Fibroblast of lung (primary cell): ENCODE measurements around the gene NF1. TPM values are rescaled to one million over a fixed set of nuclear protein-coding genes. Genes with fewer than 3 reads are reported as not detected.

Experiments
- DNase-seq, 2 donors: peaks; one replicate each; pipeline versions ENCODE4 v3.0.0 to v3.0.0-alpha.2; 2010; ENCODE audit warnings: low read depth in 2 of 2
- H2AFZ ChIP-seq: 2 replicates; pipeline ENCODE4 v1.5.1; 2012; ENCODE audit warnings: low read length, control low read depth, inconsistent platforms
- H3K27ac ChIP-seq: 2 replicates; pipeline ENCODE4 v1.5.1; 2011; ENCODE audit warnings: low read length, control low read depth; ENCODE audit not compliant: insufficient read depth
- H3K27me3 ChIP-seq: 2 replicates; pipeline ENCODE4 v1.5.1; 2011; ENCODE audit warnings: mild to moderate bottlenecking, low read length; ENCODE audit not compliant: control insufficient read depth, insufficient read depth
- H3K36me3 ChIP-seq: 2 replicates; pipeline ENCODE4 v1.5.1; 2011; ENCODE audit warnings: low read length; ENCODE audit not compliant: control insufficient read depth, insufficient read depth
- H3K4me1 ChIP-seq: 2 replicates; pipeline ENCODE4 v1.5.1; 2011; ENCODE audit warnings: low read length; ENCODE audit not compliant: control insufficient read depth, insufficient read depth; ENCODE audit errors: extremely low read depth
- H3K4me2 ChIP-seq: 2 replicates; pipeline ENCODE4 v1.5.1; 2011; ENCODE audit warnings: low read length, control low read depth; ENCODE audit not compliant: insufficient read depth; ENCODE audit errors: extremely low read depth
- H3K4me3 ChIP-seq, 4 experiments: fragments of 200-600 bp in 1 of 4; sonication (generic) in 1 of 4; replicated peaks in 1 of 4; 2 replicates each; pipeline ENCODE4 v1.5.1; 2011 to 2016; ENCODE audit warnings: low read length in 4 of 4, low read depth in 3 of 4, mild to moderate bottlenecking in 3 of 4, control low read depth in 2 of 4, inconsistent platforms in 1 of 4, mixed read lengths in 1 of 4; ENCODE audit not compliant: insufficient read depth in 1 of 4; ENCODE audit errors: control extremely low read depth in 1 of 4
- H3K79me2 ChIP-seq: 2 replicates; pipeline ENCODE4 v1.5.1; 2012; ENCODE audit warnings: mild to moderate bottlenecking, low read length, inconsistent platforms; ENCODE audit not compliant: control insufficient read depth, insufficient read depth
- H3K9ac ChIP-seq: 2 replicates; pipeline ENCODE4 v1.5.1; 2011; ENCODE audit warnings: mild to moderate bottlenecking, low read length, control low read depth; ENCODE audit not compliant: insufficient read depth
- H3K9me3 ChIP-seq: 2 replicates; pipeline ENCODE4 v1.5.1; 2012; ENCODE audit warnings: low read depth, low read length; ENCODE audit not compliant: control insufficient read depth, insufficient read depth
- H4K20me1 ChIP-seq: 2 replicates; pipeline ENCODE4 v1.5.1; 2011; ENCODE audit warnings: low read length; ENCODE audit not compliant: control insufficient read depth, insufficient read depth; ENCODE audit errors: extremely low read depth
- EZH2 ChIP-seq: IDR thresholded peaks from 2 replicates; pipeline ENCODE4 v1.5.1; 2012; ENCODE audit warnings: low read length, control low read depth, mild to moderate bottlenecking; ENCODE audit errors: missing control alignments
- polyA plus RNA-seq, 2 donors: library from polyadenylated mRNA; depleted of rRNA in 1 of 2; stranded (reverse) in 1 of 2; unstranded in 1 of 2; fragments of >200 nt; gene quantifications; 2 replicates each; pipeline ENCODE4 v1.2.1, GENCODE V29; 2011 to 2012; ENCODE audit warnings: missing spikeins in 1 of 2
- total RNA-seq: library from RNA; depleted of rRNA; stranded (reverse); fragments of >200 nt; gene quantifications from 2 replicates; pipeline ENCODE4 v1.2.1, GENCODE V29; 2014
- TF ChIP-seq, protein P1 (sequence below), 2 donors: IDR thresholded peaks in 1 of 2; conservative IDR thresholded peaks in 1 of 2; 1 replicate in 1 of 2; 2 replicates in 1 of 2; pipeline ENCODE4 v1.5.1; 2011 to 2012; ENCODE audit warnings: low read length in 2 of 2, control low read depth in 1 of 2, inconsistent platforms in 1 of 2, low read depth in 1 of 2, mild to moderate bottlenecking in 1 of 2

The NF1 gene
- total and polyA plus RNA-seq, 2 donors (not counting 1 experiment from before 2014, with no cell fraction given): 52.8 to 78.8 TPM

DNA sequence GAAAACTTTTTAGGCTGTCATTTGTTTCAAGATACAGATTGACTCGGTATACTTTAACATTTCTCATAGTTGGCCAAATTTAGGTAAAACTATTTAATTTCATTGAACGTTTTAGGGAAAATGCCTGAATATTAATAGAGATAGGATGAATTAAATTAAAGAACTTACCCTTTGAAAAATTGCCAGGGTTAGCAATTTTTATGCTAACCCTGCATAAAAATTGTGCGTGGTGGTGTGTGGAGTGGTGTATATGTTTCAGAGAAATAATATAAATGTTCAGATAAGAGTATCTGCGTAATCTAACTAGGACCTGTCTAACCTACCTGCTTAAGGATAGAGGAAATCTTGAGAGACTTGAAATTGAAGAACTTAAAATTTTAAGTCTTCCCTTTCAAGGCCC lies 21.4 kb downstream of the NF1 start:
- H3K4me3 ChIP-seq: no peak overlapping the region
- H2AFZ ChIP-seq: no peak overlapping the region
- no peaks in the 10 kb centered on the region for H3K27me3 ChIP-seq
- no peak overlapping the region for H3K4me2 ChIP-seq
- no peaks in the 10 kb centered on the region for H3K9me3 ChIP-seq
- H4K20me1 ChIP-seq: no peaks in the 10 kb centered on the region
- peaks cover 40% of the 10 kb centered on the region for H3K79me2 ChIP-seq
- TF ChIP-seq EZH2: no peak
- TF ChIP-seq, protein P1, sequence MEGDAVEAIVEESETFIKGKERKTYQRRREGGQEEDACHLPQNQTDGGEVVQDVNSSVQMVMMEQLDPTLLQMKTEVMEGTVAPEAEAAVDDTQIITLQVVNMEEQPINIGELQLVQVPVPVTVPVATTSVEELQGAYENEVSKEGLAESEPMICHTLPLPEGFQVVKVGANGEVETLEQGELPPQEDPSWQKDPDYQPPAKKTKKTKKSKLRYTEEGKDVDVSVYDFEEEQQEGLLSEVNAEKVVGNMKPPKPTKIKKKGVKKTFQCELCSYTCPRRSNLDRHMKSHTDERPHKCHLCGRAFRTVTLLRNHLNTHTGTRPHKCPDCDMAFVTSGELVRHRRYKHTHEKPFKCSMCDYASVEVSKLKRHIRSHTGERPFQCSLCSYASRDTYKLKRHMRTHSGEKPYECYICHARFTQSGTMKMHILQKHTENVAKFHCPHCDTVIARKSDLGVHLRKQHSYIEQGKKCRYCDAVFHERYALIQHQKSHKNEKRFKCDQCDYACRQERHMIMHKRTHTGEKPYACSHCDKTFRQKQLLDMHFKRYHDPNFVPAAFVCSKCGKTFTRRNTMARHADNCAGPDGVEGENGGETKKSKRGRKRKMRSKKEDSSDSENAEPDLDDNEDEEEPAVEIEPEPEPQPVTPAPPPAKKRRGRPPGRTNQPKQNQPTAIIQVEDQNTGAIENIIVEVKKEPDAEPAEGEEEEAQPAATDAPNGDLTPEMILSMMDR (conservative IDR thresholded peaks at IDR 0.05 in 1 of 2, IDR thresholded peaks at IDR 0.05 in 1 of 2; ENCODE audit: low read depth in 1 of 2, low read length in 2 of 2): no peak
- no peak overlapping the region for H3K27ac ChIP-seq
- peaks cover 2% of the 10 kb centered on the region for H3K4me1 ChIP-seq
- no peaks in the 10 kb centered on the region for H3K36me3 ChIP-seq
- H3K9ac ChIP-seq: no peak overlapping the region
- no peak for DNase-seq

DNA sequence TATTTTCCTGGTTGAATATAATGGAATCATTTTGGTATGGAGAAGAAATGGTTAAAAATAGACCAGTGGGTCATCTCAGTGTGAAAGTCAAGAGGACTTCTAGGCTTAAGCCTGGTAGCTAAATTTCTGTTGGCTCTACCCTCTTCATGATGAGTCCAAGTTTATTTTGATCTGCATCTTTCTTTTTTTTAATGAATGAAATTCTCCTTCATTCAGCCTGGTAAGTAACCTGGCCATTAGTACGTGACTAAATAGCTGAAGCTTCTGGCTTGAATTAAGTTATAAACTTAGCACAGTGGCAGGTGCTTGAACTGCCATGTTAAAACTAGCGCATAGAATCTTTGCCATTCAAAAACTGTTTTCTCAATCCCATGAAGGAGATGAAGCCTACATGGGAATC lies 28.0 kb downstream of the NF1 start:
- TF ChIP-seq, protein P1 (conservative IDR thresholded peaks at IDR 0.05 in 1 of 2, IDR thresholded peaks at IDR 0.05 in 1 of 2; ENCODE audit: low read depth in 1 of 2, low read length in 2 of 2): no peak
- TF ChIP-seq EZH2: no peak
- H3K27ac ChIP-seq: no peak overlapping the region
- H2AFZ ChIP-seq: no peak overlapping the region
- no peak overlapping the region for H3K9ac ChIP-seq
- H3K27me3 ChIP-seq: no peaks in the 10 kb centered on the region
- H3K79me2 ChIP-seq: peaks cover 40% of the 10 kb centered on the region
- no peak overlapping the region for H3K4me2 ChIP-seq
- H4K20me1 ChIP-seq: no peaks in the 10 kb centered on the region
- no peaks in the 10 kb centered on the region for H3K36me3 ChIP-seq
- no peaks in the 10 kb centered on the region for H3K9me3 ChIP-seq
- DNase-seq: no peak
- H3K4me1 ChIP-seq: no peaks in the 10 kb centered on the region
- H3K4me3 ChIP-seq: no peak overlapping the region

DNA sequence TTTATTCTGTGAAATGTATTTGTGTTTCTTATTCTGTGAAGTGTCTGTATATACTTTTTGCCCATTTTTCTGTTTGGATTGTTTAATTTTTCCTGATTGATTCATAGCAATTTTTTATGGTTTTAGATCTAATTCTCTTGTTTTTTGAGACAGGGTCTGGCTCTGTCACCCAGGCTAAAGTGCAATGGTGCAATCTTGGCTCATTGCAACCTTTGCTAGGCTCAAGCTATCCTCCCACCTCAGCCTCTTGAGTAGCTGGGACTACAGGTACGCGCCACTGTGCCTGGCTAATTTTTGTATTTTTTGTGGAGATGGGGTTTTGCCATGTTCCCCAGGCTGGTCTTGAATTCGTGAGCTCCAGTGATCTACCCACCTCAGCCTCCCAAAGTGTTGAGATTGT lies 31.5 kb downstream of the NF1 start:
- Histone ChIP-seq H3K79me2 (peaks cover 55% of the 10 kb centered on the region), H3K9me3 (no peaks in the 10 kb centered on the region), H3K4me2 (no peak overlapping the region), H3K4me3 (no peak overlapping the region), H3K27ac (no peak overlapping the region), H3K36me3 (no peaks in the 10 kb centered on the region), H3K9ac (no peak overlapping the region), H4K20me1 (no peaks in the 10 kb centered on the region), H2AFZ (no peak overlapping the region), H3K4me1 (no peaks in the 10 kb centered on the region), H3K27me3 (no peaks in the 10 kb centered on the region)
- no peak for DNase-seq
- no peak for TF ChIP-seq EZH2
- TF ChIP-seq, protein P1 (conservative IDR thresholded peaks at IDR 0.05 in 1 of 2, IDR thresholded peaks at IDR 0.05 in 1 of 2; ENCODE audit: low read depth in 1 of 2, low read length in 2 of 2): no peak
